PC-9 (cell line): Measurements from ENCODE around the gene IQCM. TPM values are rescaled to one million over a fixed set of nuclear protein-coding genes. Genes with fewer than 3 reads are reported as not detected.
"Not testable (repeated sequence)": the region's sequence is repeated elsewhere in the genome, so short reads cannot be mapped to it uniquely, and the experiment has no call there.

Experiments used
- BruUV-seq: library from RNA; stranded (reverse); fragments of 400-500 nt; replicated peaks from 2 replicates; lab custom pipeline; 2021; lab: Mats Ljungman, UMichigan
- CTCF ChIA-PET: fragments of 300-600 bp; sonication (Branson Sonifier 250); formaldehyde crosslinking; loops from one replicate; lab custom pipeline; 2022; ENCODE audit warnings: antibody characterized with exemption; lab: Charles Lee
- POLR2A ChIA-PET: fragments of 300-600 bp; sonication (Branson Sonifier 250); formaldehyde crosslinking; loops from one replicate; lab custom pipeline; 2022; ENCODE audit warnings: antibody characterized with exemption; ENCODE audit not compliant: unreplicated experiment; lab: Charles Lee
- DNase-seq, 2 experiments: peaks; one replicate each; pipeline versions ENCODE4 v3.0.0 to v3.0.0-alpha.2; 2015 to 2022; ENCODE audit warnings: mixed read lengths in 1 of 2
- H2AFZ ChIP-seq: fragments of 200-600 bp; sonication (generic); 2 replicates; pipeline ENCODE4 v1.8.1; 2017; ENCODE audit warnings: antibody characterized with exemption
- H3F3A ChIP-seq: fragments of 200-600 bp; sonication (generic); 2 replicates; pipeline ENCODE4 v1.8.1; 2017; ENCODE audit warnings: antibody characterized with exemption, mild to moderate bottlenecking, low read depth; ENCODE audit not compliant: insufficient read depth
- H3K27ac ChIP-seq: fragments of 200-600 bp; sonication (generic); 2 replicates; pipeline ENCODE4 v1.6.1; 2016; ENCODE audit warnings: mixed run types
- H3K27me3 ChIP-seq: fragments of 200-600 bp; sonication (generic); 2 replicates; pipeline ENCODE4 v1.6.1; 2016; ENCODE audit warnings: low read depth, mixed run types; ENCODE audit not compliant: insufficient read depth
- H3K36me3 ChIP-seq: fragments of 200-600 bp; sonication (generic); 2 replicates; pipeline ENCODE4 v1.6.1; 2016; ENCODE audit warnings: low read depth, mixed run types
- H3K4me1 ChIP-seq: fragments of 200-600 bp; sonication (generic); replicated peaks from 2 replicates; pipeline ENCODE4 v1.6.1; 2016; ENCODE audit warnings: mixed run types; ENCODE audit not compliant: insufficient read depth
- H3K4me2 ChIP-seq: fragments of 200-600 bp; sonication (generic); 2 replicates; pipeline ENCODE4 v1.6.1; 2017; ENCODE audit warnings: mixed run types
- H3K4me3 ChIP-seq: fragments of 200-600 bp; sonication (generic); 2 replicates; pipeline ENCODE4 v1.6.1; 2016; ENCODE audit warnings: mixed run types
- H3K79me2 ChIP-seq: fragments of 200-600 bp; sonication (generic); 2 replicates; pipeline ENCODE4 v1.6.1; 2017; ENCODE audit warnings: low read depth, mixed run types
- H3K9me2 ChIP-seq: fragments of 200-600 bp; sonication (generic); 2 replicates; pipeline ENCODE4 v1.8.1; 2017; ENCODE audit warnings: mild to moderate bottlenecking; ENCODE audit not compliant: insufficient read depth
- H3K9me3 ChIP-seq: fragments of 200-600 bp; sonication (generic); 2 replicates; pipeline ENCODE4 v1.8.1; 2016; ENCODE audit warnings: low read depth; ENCODE audit not compliant: insufficient read depth
- H4K20me1 ChIP-seq: fragments of 200-600 bp; sonication (generic); 2 replicates; pipeline ENCODE4 v1.8.1; 2017; ENCODE audit not compliant: insufficient read depth
- EZH2 ChIP-seq: fragments of 200-600 bp; sonication (generic); IDR thresholded peaks from 2 replicates; pipeline ENCODE4 v1.8.0; 2017; ENCODE audit warnings: antibody characterized with exemption, low read depth
- intact Hi-C: fragments of 100-400 bp; cut with micrococcal nuclease; formaldehyde crosslinking; loops from one replicate; pipeline ENCODE4 v1.10.0; 2022; ENCODE audit not compliant: unreplicated experiment
- total RNA-seq: library from RNA; stranded (reverse); gene quantifications from 2 replicates; pipeline ENCODE4 v1.2.3, GENCODE V29; 2021
- TF ChIP-seq, protein P1 (sequence below): fragments of 200-600 bp; sonication (generic); conservative IDR thresholded peaks from 2 replicates; pipeline ENCODE4 v1.6.1; 2017; ENCODE audit warnings: mixed run types, antibody characterized with exemption, mild to moderate bottlenecking, moderate library complexity

The IQCM gene
- total RNA-seq, 1 experiment from 2014 or later: not detected

DNA sequence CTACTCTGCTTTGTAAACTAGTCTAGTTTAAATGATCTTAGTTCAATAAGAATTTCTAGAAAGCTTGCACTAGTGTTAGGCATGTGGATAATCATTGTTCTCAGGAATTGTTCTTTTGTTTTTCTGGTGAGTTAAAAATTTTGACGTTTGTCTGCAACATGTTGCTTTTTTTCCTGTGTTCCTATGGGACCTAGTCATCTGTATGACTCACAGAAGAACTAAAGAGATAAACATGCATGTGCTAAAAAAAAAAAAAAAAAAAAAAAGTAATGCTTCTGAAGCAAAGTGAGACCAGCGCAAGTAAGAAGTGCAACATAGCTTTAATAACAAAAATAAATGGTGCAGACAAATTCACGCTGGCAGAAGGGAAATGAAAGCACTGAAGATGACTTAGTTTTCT lies 471.2 kb downstream of the IQCM start:
- POLR2A ChIA-PET: no interaction called here
- Histone ChIP-seq H3K27me3 (no peaks in the 10 kb centered on the region), H3K9me2 (no peaks in the 10 kb centered on the region), H3K9me3 (no peaks in the 10 kb centered on the region), H3K79me2 (no peaks in the 10 kb centered on the region), H3K36me3 (no peaks in the 10 kb centered on the region), H4K20me1 (no peaks in the 10 kb centered on the region), H2AFZ (no peak overlapping the region), H3F3A (no peaks in the 10 kb centered on the region), H3K4me1 (no peaks in the 10 kb centered on the region), H3K4me3 (no peak overlapping the region), H3K27ac (no peak overlapping the region), H3K4me2 (no peak overlapping the region)
- no peak for DNase-seq
- TF ChIP-seq, protein P1, sequence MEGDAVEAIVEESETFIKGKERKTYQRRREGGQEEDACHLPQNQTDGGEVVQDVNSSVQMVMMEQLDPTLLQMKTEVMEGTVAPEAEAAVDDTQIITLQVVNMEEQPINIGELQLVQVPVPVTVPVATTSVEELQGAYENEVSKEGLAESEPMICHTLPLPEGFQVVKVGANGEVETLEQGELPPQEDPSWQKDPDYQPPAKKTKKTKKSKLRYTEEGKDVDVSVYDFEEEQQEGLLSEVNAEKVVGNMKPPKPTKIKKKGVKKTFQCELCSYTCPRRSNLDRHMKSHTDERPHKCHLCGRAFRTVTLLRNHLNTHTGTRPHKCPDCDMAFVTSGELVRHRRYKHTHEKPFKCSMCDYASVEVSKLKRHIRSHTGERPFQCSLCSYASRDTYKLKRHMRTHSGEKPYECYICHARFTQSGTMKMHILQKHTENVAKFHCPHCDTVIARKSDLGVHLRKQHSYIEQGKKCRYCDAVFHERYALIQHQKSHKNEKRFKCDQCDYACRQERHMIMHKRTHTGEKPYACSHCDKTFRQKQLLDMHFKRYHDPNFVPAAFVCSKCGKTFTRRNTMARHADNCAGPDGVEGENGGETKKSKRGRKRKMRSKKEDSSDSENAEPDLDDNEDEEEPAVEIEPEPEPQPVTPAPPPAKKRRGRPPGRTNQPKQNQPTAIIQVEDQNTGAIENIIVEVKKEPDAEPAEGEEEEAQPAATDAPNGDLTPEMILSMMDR: no peak
- no peak for TF ChIP-seq EZH2
- intact Hi-C loops: no loop called here
- no TSS peak for BruUV-seq
- CTCF ChIA-PET: no interaction called here

DNA sequence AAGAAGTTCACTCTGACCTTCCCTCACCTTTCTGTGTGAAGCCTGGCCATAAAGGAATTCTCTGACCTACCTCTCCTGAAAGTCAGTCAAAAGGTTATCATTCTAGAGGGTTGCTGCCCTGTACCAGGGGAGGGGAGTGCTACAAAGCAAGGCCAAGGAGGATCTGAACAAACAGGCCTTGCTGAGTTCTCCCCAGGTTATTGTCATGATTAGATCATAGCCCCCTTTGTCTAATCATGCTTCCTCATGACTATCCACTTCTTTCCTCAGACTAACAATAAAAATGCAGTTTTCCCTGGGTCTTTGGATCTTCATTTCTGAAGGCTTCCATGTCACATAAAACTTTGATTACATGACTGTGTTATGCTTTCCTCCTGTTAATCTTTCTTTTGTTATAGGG lies 472.0 kb downstream of the IQCM start:
- no peak overlapping the region for H2AFZ ChIP-seq

DNA sequence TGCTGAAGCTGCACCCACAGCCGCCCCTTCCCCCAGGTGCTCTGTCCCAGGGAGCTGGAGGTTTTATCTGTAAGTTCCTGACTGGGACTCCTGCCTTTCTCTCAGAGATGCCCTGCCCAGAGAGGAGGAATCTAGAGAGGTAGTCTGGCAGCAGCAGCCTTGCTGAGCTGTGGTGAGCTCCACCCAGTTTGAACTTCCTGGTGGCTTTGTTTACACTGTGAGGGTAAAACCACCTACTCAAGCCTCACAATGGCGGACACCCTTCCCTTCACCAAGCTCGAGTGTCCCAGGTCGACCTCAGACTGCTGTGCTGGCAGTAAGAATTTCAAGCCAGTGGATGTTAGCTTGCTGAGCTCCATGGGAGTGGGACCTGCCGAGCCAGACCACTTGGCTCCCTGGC lies 474.5 kb downstream of the IQCM start:
- CTCF ChIA-PET, BruUV-seq: not testable (repeated sequence)

More for the DNA sequence above, 472.0 kb downstream of the IQCM start:
- CTCF ChIA-PET: no interaction called here
- POLR2A ChIA-PET: no interaction called here
- Histone ChIP-seq H3F3A (no peaks in the 10 kb centered on the region), H3K79me2 (no peaks in the 10 kb centered on the region), H3K9me3 (no peaks in the 10 kb centered on the region), H3K4me1 (no peaks in the 10 kb centered on the region), H3K4me2 (no peak overlapping the region), H3K27ac (no peak overlapping the region), H3K36me3 (no peaks in the 10 kb centered on the region), H4K20me1 (no peaks in the 10 kb centered on the region), H3K27me3 (no peaks in the 10 kb centered on the region), H3K9me2 (no peaks in the 10 kb centered on the region), H3K4me3 (no peak overlapping the region)
- no peak for DNase-seq
- no TSS peak for BruUV-seq
- intact Hi-C loops: no loop called here
- TF ChIP-seq EZH2: no peak
- TF ChIP-seq, protein P1: no peak

DNA sequence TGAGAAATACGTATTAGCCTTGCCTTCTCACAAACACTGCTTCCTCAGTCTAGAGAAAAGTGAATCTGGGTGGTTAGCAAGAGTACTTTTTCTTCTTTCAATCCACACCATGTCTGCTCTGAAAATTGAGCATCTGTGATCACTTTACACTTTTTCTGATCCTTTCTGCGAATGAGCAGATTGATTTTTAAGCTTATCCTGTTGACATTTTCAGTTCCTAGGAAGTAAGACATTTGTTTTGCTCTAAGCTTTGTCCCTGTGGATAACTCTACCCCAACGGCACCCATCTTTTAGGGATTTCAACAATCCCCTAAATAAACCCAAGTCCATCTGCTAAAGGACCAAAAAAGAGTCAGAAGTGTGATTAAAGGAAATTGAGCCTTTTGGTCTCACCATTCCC lies 487.5 kb downstream of the IQCM start:
- Histone ChIP-seq H3K4me3 (no peak overlapping the region), H2AFZ (no peak overlapping the region), H3K9me3 (no peaks in the 10 kb centered on the region), H3F3A (no peaks in the 10 kb centered on the region), H3K79me2 (no peaks in the 10 kb centered on the region), H3K9me2 (no peaks in the 10 kb centered on the region), H3K4me1 (no peaks in the 10 kb centered on the region), H4K20me1 (no peaks in the 10 kb centered on the region), H3K27ac (no peak overlapping the region), H3K36me3 (no peaks in the 10 kb centered on the region), H3K4me2 (no peak overlapping the region), H3K27me3 (no peaks in the 10 kb centered on the region)
- POLR2A ChIA-PET: no interaction called here
- intact Hi-C loops: no loop called here
- no peak for DNase-seq
- CTCF ChIA-PET: no interaction called here
- no TSS peak for BruUV-seq
- TF ChIP-seq EZH2: no peak
- TF ChIP-seq, protein P1: no peak

More for the DNA sequence above, 474.5 kb downstream of the IQCM start:
- H3K36me3 ChIP-seq, H3K79me2 ChIP-seq, H3K27me3 ChIP-seq, H3K27ac ChIP-seq, H3K4me3 ChIP-seq, H3K9me2 ChIP-seq, H3K4me1 ChIP-seq, H4K20me1 ChIP-seq, H2AFZ ChIP-seq, H3K9me3 ChIP-seq, H3F3A ChIP-seq, intact Hi-C loops: not testable (repeated sequence)
- peak overlapping the region; percentile 31; the same call in 1 of the 2 replicates for H3K4me2 ChIP-seq
- POLR2A ChIA-PET: interaction anchor here (0.6 kb wide), 1 partner anchor 466 kb away, joined by 7 read pairs; no protein-coding TSS in a partner anchor
- DNase-seq: peak in 1 of 2 experiments; percentile 35
